Measurements from ENCODE around the gene ZBTB4. TPM values are rescaled to one million over a fixed set of nuclear protein-coding genes. Genes with fewer than 3 reads are reported as not detected.

ZBTB4 gene
- polyA plus RNA-seq, 3 donors: 40.8 to 49.5 (median 47.1) TPM

Other genes with a start within 250 kb of the ZBTB4 start
- 10 to 100 TPM; 62.4 to 66.1 (median 64.6) TPM for gene DVL2, start 245.1 kb downstream of the ZBTB4 start, polyA plus RNA-seq (ENCODE audit: insufficient read length in 3 of 3)
- 10 to 100 TPM; 59.0 to 72.3 (median 64.3) TPM for gene PHF23, start 240.2 kb downstream of the ZBTB4 start, polyA plus RNA-seq (ENCODE audit: insufficient read length in 3 of 3)
- gene GABARAP, start 237.2 kb downstream of the ZBTB4 start, polyA plus RNA-seq (ENCODE audit: insufficient read length in 3 of 3): 100 to 1,000 TPM; 456 to 505 (median 482) TPM
- 100 to 1,000 TPM; 145 to 149 (median 146) TPM for gene CTDNEP1, start 227.9 kb downstream of the ZBTB4 start, polyA plus RNA-seq (ENCODE audit: insufficient read length in 3 of 3)
- gene ELP5, start 227.4 kb downstream of the ZBTB4 start, polyA plus RNA-seq (ENCODE audit: insufficient read length in 3 of 3): 10 to 100 TPM; 53.8 to 63.4 (median 57.1) TPM
- 10 to 100 TPM; 45.0 to 67.5 (median 58.4) TPM for gene CLDN7, start 217.2 kb downstream of the ZBTB4 start, polyA plus RNA-seq (ENCODE audit: insufficient read length in 3 of 3)
- 1 to 10 TPM; 1.8 to 3.7 (median 2.5) TPM for gene SLC2A4, start 197.9 kb downstream of the ZBTB4 start, polyA plus RNA-seq (ENCODE audit: insufficient read length in 3 of 3)
- 1 to 10 TPM; 4.0 to 4.7 (median 4.2) TPM for gene YBX2, start 185.0 kb downstream of the ZBTB4 start, polyA plus RNA-seq (ENCODE audit: insufficient read length in 3 of 3)
- 100 to 1,000 TPM; 289 to 360 (median 348) TPM for gene EIF5A, start 172.0 kb downstream of the ZBTB4 start, polyA plus RNA-seq (ENCODE audit: insufficient read length in 3 of 3)
- 100 to 1,000 TPM in 1 of 3 donors, 10 to 100 TPM in 2; 96.6 to 102 (median 97.8) TPM for gene GPS2, start 164.3 kb downstream of the ZBTB4 start, polyA plus RNA-seq (ENCODE audit: insufficient read length in 3 of 3)
- 10 to 100 TPM; 32.4 to 37.7 (median 35.8) TPM for gene NEURL4, start 150.3 kb downstream of the ZBTB4 start, polyA plus RNA-seq (ENCODE audit: insufficient read length in 3 of 3)
- gene ACAP1, start 143.1 kb downstream of the ZBTB4 start, polyA plus RNA-seq (ENCODE audit: insufficient read length in 3 of 3): 10 to 100 TPM in 1 of 3 donors, 1 to 10 TPM in 2; 7.0 to 10.2 (median 9.8) TPM
- 10 to 100 TPM; 11.8 to 14.5 (median 13.1) TPM for gene KCTD11, start 127.5 kb downstream of the ZBTB4 start, polyA plus RNA-seq (ENCODE audit: insufficient read length in 3 of 3)
- not detected for gene TMEM95, start 124.5 kb downstream of the ZBTB4 start, polyA plus RNA-seq (ENCODE audit: insufficient read length in 3 of 3)
- gene TNK1, start 98.5 kb downstream of the ZBTB4 start, polyA plus RNA-seq (ENCODE audit: insufficient read length in 3 of 3): 1 to 10 TPM; 5.7 to 7.9 (median 6.1) TPM
- gene PLSCR3, start 85.1 kb downstream of the ZBTB4 start, polyA plus RNA-seq (ENCODE audit: insufficient read length in 3 of 3): 10 to 100 TPM; 37.4 to 45.5 (median 41.1) TPM
- 100 to 1,000 TPM in 1 of 3 donors, 10 to 100 TPM in 2; 83.2 to 104 (median 93.7) TPM for gene TMEM256, start 75.5 kb downstream of the ZBTB4 start, polyA plus RNA-seq (ENCODE audit: insufficient read length in 3 of 3)
- gene NLGN2, start 71.8 kb downstream of the ZBTB4 start, polyA plus RNA-seq (ENCODE audit: insufficient read length in 3 of 3): 10 to 100 TPM; 27.6 to 31.3 (median 29.4) TPM
- not detected for gene SPEM1, start 59.3 kb downstream of the ZBTB4 start, polyA plus RNA-seq (ENCODE audit: insufficient read length in 3 of 3)
- not detected for gene SPEM2, start 54.0 kb downstream of the ZBTB4 start, polyA plus RNA-seq (ENCODE audit: insufficient read length in 3 of 3)
- gene SPEM3, start 50.8 kb downstream of the ZBTB4 start, polyA plus RNA-seq (ENCODE audit: insufficient read length in 3 of 3): not detected
- 1 to 10 TPM; 4.4 to 5.5 (median 5.1) TPM for gene TMEM102, start 44.2 kb downstream of the ZBTB4 start, polyA plus RNA-seq (ENCODE audit: insufficient read length in 3 of 3)
- gene FGF11, start 40.1 kb downstream of the ZBTB4 start, polyA plus RNA-seq (ENCODE audit: insufficient read length in 3 of 3): 1 to 10 TPM; 5.9 to 6.7 (median 6.0) TPM
- gene CHRNB1, start 34.6 kb downstream of the ZBTB4 start, polyA plus RNA-seq (ENCODE audit: insufficient read length in 3 of 3): 10 to 100 TPM in 2 of 3 donors, 1 to 10 TPM in 1; 9.0 to 12.1 (median 10.7) TPM
- under 1 TPM; 0.20 to 0.67 (median 0.52) TPM for gene SLC35G6, start 1.8 kb upstream of the ZBTB4 start, polyA plus RNA-seq (ENCODE audit: insufficient read length in 3 of 3)
- gene POLR2A, start 4.7 kb upstream of the ZBTB4 start, polyA plus RNA-seq (ENCODE audit: insufficient read length in 3 of 3): 100 to 1,000 TPM; 142 to 149 (median 143) TPM
- gene TNFSF12, start 69.4 kb upstream of the ZBTB4 start, polyA plus RNA-seq (ENCODE audit: insufficient read length in 3 of 3): 10 to 100 TPM; 25.7 to 30.1 (median 28.2) TPM
- gene TNFSF13, start 79.1 kb upstream of the ZBTB4 start, polyA plus RNA-seq (ENCODE audit: insufficient read length in 3 of 3): 10 to 100 TPM; 12.8 to 18.2 (median 13.5) TPM
- 10 to 100 TPM; 61.2 to 77.8 (median 73.5) TPM for gene SENP3, start 82.3 kb upstream of the ZBTB4 start, polyA plus RNA-seq (ENCODE audit: insufficient read length in 3 of 3)
- gene CD68, start 100.0 kb upstream of the ZBTB4 start, polyA plus RNA-seq (ENCODE audit: insufficient read length in 3 of 3): 10 to 100 TPM; 58.8 to 76.9 (median 62.4) TPM
- 100 to 1,000 TPM; 106 to 126 (median 123) TPM for gene MPDU1, start 104.2 kb upstream of the ZBTB4 start, polyA plus RNA-seq (ENCODE audit: insufficient read length in 3 of 3)
- gene SOX15, start 110.5 kb upstream of the ZBTB4 start, polyA plus RNA-seq (ENCODE audit: insufficient read length in 3 of 3): 1 to 10 TPM; 3.7 to 4.9 (median 3.8) TPM
- gene FXR2, start 135.3 kb upstream of the ZBTB4 start, polyA plus RNA-seq (ENCODE audit: insufficient read length in 3 of 3): 10 to 100 TPM; 48.9 to 54.0 (median 52.3) TPM
- gene SAT2, start 148.2 kb upstream of the ZBTB4 start, polyA plus RNA-seq (ENCODE audit: insufficient read length in 3 of 3): 100 to 1,000 TPM; 145 to 161 (median 161) TPM
- 1 to 10 TPM; 4.6 to 7.3 (median 6.4) TPM for gene SHBG, start 150.5 kb upstream of the ZBTB4 start, polyA plus RNA-seq (ENCODE audit: insufficient read length in 3 of 3)
- 10 to 100 TPM; 18.1 to 24.2 (median 21.5) TPM for gene ATP1B2, start 171.3 kb upstream of the ZBTB4 start, polyA plus RNA-seq (ENCODE audit: insufficient read length in 3 of 3)
- gene TP53, start 207.9 kb upstream of the ZBTB4 start, polyA plus RNA-seq (ENCODE audit: insufficient read length in 3 of 3): 10 to 100 TPM; 68.2 to 79.1 (median 74.8) TPM
- gene WRAP53, start 208.8 kb upstream of the ZBTB4 start, polyA plus RNA-seq (ENCODE audit: insufficient read length in 3 of 3): 10 to 100 TPM; 15.3 to 21.3 (median 17.0) TPM
- gene EFNB3, start 225.6 kb upstream of the ZBTB4 start, polyA plus RNA-seq (ENCODE audit: insufficient read length in 3 of 3): 10 to 100 TPM; 21.3 to 29.1 (median 23.8) TPM
- gene DNAH2, start 238.1 kb upstream of the ZBTB4 start, polyA plus RNA-seq (ENCODE audit: insufficient read length in 3 of 3): under 1 TPM; 0.24 to 0.67 (median 0.34) TPM

All from renal pelvis (tissue), 3 donors.